ENCODE measurements around the gene NABP2.
A peak's percentile ranks its signal among the peaks of the same experiment; 100 is the strongest.
"Not testable (repeated sequence)": the region's sequence is repeated elsewhere in the genome, so short reads cannot be mapped to it uniquely, and the experiment has no call there.

The NABP2 gene

GRCh38 chr12:56248711-56249110 is 24.6 kb downstream of the NABP2 start:
- no peak for DNase-seq

GRCh38 chr12:56252649-56253048 is 28.5 kb downstream of the NABP2 start:
- DNase-seq, result no peak

- DNase-seq, result no peak
Measured at GRCh38 chr12:56253091-56253490, 28.9 kb downstream of the NABP2 start.

GRCh38 chr12:56255671-56256070 is 31.5 kb downstream of the NABP2 start:
- DNase-seq, result no peak

- no peak for DNase-seq
Measured at GRCh38 chr12:56256326-56256960, 32.3 kb downstream of the NABP2 start.

GRCh38 chr12:56257071-56257470 is 32.9 kb downstream of the NABP2 start:
- DNase-seq, result no peak

GRCh38 chr12:56257491-56258067 is 33.4 kb downstream of the NABP2 start:
- no peak for DNase-seq

GRCh38 chr12:56258068-56258819 is 34.1 kb downstream of the NABP2 start, which contains the start of gene ANKRD52:
Gene ANKRD52, minus strand, starts transcription at chr12:56258384. Its CDS starts 115 bp downstream, at chr12:56258269.
- peak; percentile 90 for DNase-seq

- no peak for DNase-seq
Measured at GRCh38 chr12:56258820-56259183, 34.7 kb downstream of the NABP2 start.

- no peak for DNase-seq
Measured at GRCh38 chr12:56260380-56260779, 36.2 kb downstream of the NABP2 start.

- no peak for DNase-seq
Measured at GRCh38 chr12:56260921-56261320, 36.8 kb downstream of the NABP2 start.

GRCh38 chr12:56261503-56262232 is 37.5 kb downstream of the NABP2 start:
- no peak for DNase-seq

GRCh38 chr12:56262955-56263354 is 38.8 kb downstream of the NABP2 start:
- not testable (repeated sequence) for DNase-seq

- not testable (repeated sequence) for DNase-seq
Measured at GRCh38 chr12:56266068-56266692, 42.0 kb downstream of the NABP2 start.

- peak; percentile 90 for DNase-seq
Measured at GRCh38 chr12:56266693-56267442, 42.7 kb downstream of the NABP2 start, which contains the start of gene COQ10A. Gene COQ10A, plus strand, starts transcription at chr12:56266942. Its CDS starts 177 bp downstream, at chr12:56267119.

- no peak for DNase-seq
Measured at GRCh38 chr12:56267443-56268071, 43.4 kb downstream of the NABP2 start.

GRCh38 chr12:56271031-56271430 is 46.9 kb downstream of the NABP2 start:
- DNase-seq, result no peak

- not testable (repeated sequence) for DNase-seq
Measured at GRCh38 chr12:56272468-56272867, 48.3 kb downstream of the NABP2 start.

- DNase-seq, result no peak
Measured at GRCh38 chr12:56274299-56274698, 50.2 kb downstream of the NABP2 start.

GRCh38 chr12:56278905-56279304 is 54.8 kb downstream of the NABP2 start:
- no peak for DNase-seq
